Caco-2 (cell line): Measurements from ENCODE around the gene UST. TPM values are rescaled to one million over a fixed set of nuclear protein-coding genes. Genes with fewer than 3 reads are reported as not detected.

ENCODE experiments used
- BruUV-seq: library from RNA; stranded (reverse); fragments of 400-500 nt; replicated peaks from 2 replicates; lab custom pipeline; 2021; lab: Mats Ljungman, UMichigan
- CTCF ChIA-PET: fragments of 300-600 bp; sonication (Branson Sonifier 250); formaldehyde crosslinking; loops from one replicate; lab custom pipeline; 2022; ENCODE audit warnings: antibody characterized with exemption; lab: Charles Lee
- POLR2A ChIA-PET: fragments of 300-600 bp; sonication (Branson Sonifier 250); formaldehyde crosslinking; loops from one replicate; lab custom pipeline; 2022; ENCODE audit warnings: antibody characterized with exemption; lab: Charles Lee
- DNase-seq, 2 experiments: peaks; one replicate each; pipeline versions ENCODE4 v3.0.0 to v3.0.0-alpha.2; 2020 to 2022
- H3K27me3 ChIP-seq: replicated peaks from 2 replicates; pipeline ENCODE4 v1.6.0; 2011; ENCODE audit warnings: low read length; ENCODE audit not compliant: control insufficient read depth, insufficient read depth
- H3K36me3 ChIP-seq: 2 replicates; pipeline ENCODE4 v1.5.1; 2011; ENCODE audit warnings: low read length; ENCODE audit not compliant: control insufficient read depth, insufficient read depth
- H3K4me1 ChIP-seq: fragments of 250-450 bp; sonication (Bioruptor Pico); 2 replicates; pipeline ENCODE4 v1.5.1; 2020; ENCODE audit warnings: mild to moderate bottlenecking
- H3K4me3 ChIP-seq: 2 replicates; pipeline ENCODE4 v1.5.1; 2011; ENCODE audit warnings: low read depth, mild to moderate bottlenecking, control low read depth, low read length
- H3K9me3 ChIP-seq: fragments of 250-450 bp; sonication (Bioruptor Pico); 2 replicates; pipeline ENCODE4 v1.5.1; 2020; ENCODE audit warnings: mild to moderate bottlenecking, moderate library complexity
- H3K27ac Mint-ChIP-seq: one replicate; pipeline ENCODE4 v1.8.0; 2022; ENCODE audit warnings: mixed read lengths; ENCODE audit not compliant: unreplicated experiment
- H3K27me3 Mint-ChIP-seq: one replicate; pipeline ENCODE4 v1.8.0; 2022; ENCODE audit warnings: mixed read lengths; ENCODE audit not compliant: insufficient read depth, unreplicated experiment
- H3K36me3 Mint-ChIP-seq: one replicate; pipeline ENCODE4 v1.8.0; 2022; ENCODE audit warnings: mild to moderate bottlenecking, mixed read lengths; ENCODE audit not compliant: insufficient read depth, unreplicated experiment
- H3K4me1 Mint-ChIP-seq: one replicate; pipeline ENCODE4 v1.8.0; 2022; ENCODE audit warnings: low read depth, mixed read lengths; ENCODE audit not compliant: unreplicated experiment
- H3K4me3 Mint-ChIP-seq: one replicate; pipeline ENCODE4 v1.8.0; 2022; ENCODE audit warnings: mild to moderate bottlenecking, moderate library complexity, mixed read lengths; ENCODE audit not compliant: unreplicated experiment
- H3K9me3 Mint-ChIP-seq: one replicate; pipeline ENCODE4 v1.8.0; 2022; ENCODE audit warnings: mixed read lengths; ENCODE audit not compliant: unreplicated experiment
- intact Hi-C: fragments of 100-400 bp; cut with micrococcal nuclease; formaldehyde crosslinking; loops from one replicate; pipeline ENCODE4 v1.10.0; 2022; ENCODE audit not compliant: unreplicated experiment
- total RNA-seq: library from RNA; stranded (reverse); gene quantifications from 2 replicates; pipeline ENCODE4 v1.2.3, GENCODE V29; 2022
- TF ChIP-seq, protein P1 (sequence below), 2 experiments: fragments of 200-600 bp in 1 of 2; IDR thresholded peaks; 1 replicate in 1 of 2; 2 replicates in 1 of 2; pipeline versions ENCODE4 v1.5.1 to v1.8.0; 2011 to 2022; ENCODE audit warnings: antibody characterized with exemption in 1 of 2, control low read depth in 1 of 2, inconsistent platforms in 1 of 2, low read depth in 1 of 2, low read length in 1 of 2, mild to moderate bottlenecking in 1 of 2, moderate library complexity in 1 of 2; ENCODE audit not compliant: insufficient read depth in 1 of 2, severe bottlenecking in 1 of 2, unreplicated experiment in 1 of 2

The UST gene
- total RNA-seq, 1 experiment from 2014 or later: not detected

GRCh38 chr6:148935705-148936435 is 189.0 kb downstream of the UST start:
- no peaks in the 10 kb centered on the region for H3K36me3 ChIP-seq
- POLR2A ChIA-PET: no interaction called here
- Mint-ChIP-seq H3K4me3 (no peak overlapping the region), H3K27ac (no peak overlapping the region), H3K27me3 (peaks cover 23% of the 10 kb centered on the region), H3K36me3 (no peaks in the 10 kb centered on the region), H3K9me3 (no peaks in the 10 kb centered on the region), H3K4me1 (no peaks in the 10 kb centered on the region)
- DNase-seq: no peak
- no peaks in the 10 kb centered on the region for H3K27me3 ChIP-seq
- TF ChIP-seq, protein P1, sequence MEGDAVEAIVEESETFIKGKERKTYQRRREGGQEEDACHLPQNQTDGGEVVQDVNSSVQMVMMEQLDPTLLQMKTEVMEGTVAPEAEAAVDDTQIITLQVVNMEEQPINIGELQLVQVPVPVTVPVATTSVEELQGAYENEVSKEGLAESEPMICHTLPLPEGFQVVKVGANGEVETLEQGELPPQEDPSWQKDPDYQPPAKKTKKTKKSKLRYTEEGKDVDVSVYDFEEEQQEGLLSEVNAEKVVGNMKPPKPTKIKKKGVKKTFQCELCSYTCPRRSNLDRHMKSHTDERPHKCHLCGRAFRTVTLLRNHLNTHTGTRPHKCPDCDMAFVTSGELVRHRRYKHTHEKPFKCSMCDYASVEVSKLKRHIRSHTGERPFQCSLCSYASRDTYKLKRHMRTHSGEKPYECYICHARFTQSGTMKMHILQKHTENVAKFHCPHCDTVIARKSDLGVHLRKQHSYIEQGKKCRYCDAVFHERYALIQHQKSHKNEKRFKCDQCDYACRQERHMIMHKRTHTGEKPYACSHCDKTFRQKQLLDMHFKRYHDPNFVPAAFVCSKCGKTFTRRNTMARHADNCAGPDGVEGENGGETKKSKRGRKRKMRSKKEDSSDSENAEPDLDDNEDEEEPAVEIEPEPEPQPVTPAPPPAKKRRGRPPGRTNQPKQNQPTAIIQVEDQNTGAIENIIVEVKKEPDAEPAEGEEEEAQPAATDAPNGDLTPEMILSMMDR (IDR thresholded peaks at IDR 0.05; ENCODE audit: insufficient read depth in 1 of 2, low read depth in 1 of 2, low read length in 1 of 2, severe bottlenecking in 1 of 2, unreplicated experiment in 1 of 2): no peak
- no TSS peak for BruUV-seq
- no peaks in the 10 kb centered on the region for H3K9me3 ChIP-seq
- no peak overlapping the region for H3K4me3 ChIP-seq
- intact Hi-C loops: no loop called here
- CTCF ChIA-PET: no interaction called here
- no peaks in the 10 kb centered on the region for H3K4me1 ChIP-seq

DNA sequence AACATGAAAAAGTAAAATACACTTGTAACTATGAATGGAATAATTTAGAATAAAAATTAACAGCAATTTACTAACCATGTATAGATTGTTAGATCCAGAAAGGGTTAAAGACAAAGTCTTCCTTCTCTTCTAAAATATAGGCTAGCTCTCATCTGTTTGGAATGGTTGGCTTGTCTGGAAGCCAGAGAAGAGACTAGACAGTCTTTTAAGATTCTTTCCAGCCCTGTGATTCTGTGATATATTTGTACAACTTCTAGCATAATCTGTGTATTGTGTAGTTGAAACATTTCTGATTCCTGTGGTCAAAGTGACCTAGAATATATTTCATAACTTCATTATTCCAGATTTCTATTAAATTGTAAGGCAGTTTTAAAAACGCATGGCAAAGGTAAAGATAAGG is 196.6 kb downstream of the UST start:
- TF ChIP-seq, protein P1 (IDR thresholded peaks at IDR 0.05; ENCODE audit: insufficient read depth in 1 of 2, low read depth in 1 of 2, low read length in 1 of 2, severe bottlenecking in 1 of 2, unreplicated experiment in 1 of 2): no peak
- peaks cover 7% of the 10 kb centered on the region for H3K4me1 Mint-ChIP-seq
- Histone ChIP-seq H3K4me3 (no peak overlapping the region), H3K9me3 (no peaks in the 10 kb centered on the region), H3K27me3 (no peaks in the 10 kb centered on the region), H3K36me3 (no peaks in the 10 kb centered on the region), H3K4me1 (no peaks in the 10 kb centered on the region)
- intact Hi-C loops: no loop called here
- H3K27me3 Mint-ChIP-seq: peaks cover 16% of the 10 kb centered on the region
- H3K4me3 Mint-ChIP-seq: no peak overlapping the region
- no peaks in the 10 kb centered on the region for H3K36me3 Mint-ChIP-seq
- H3K9me3 Mint-ChIP-seq: no peaks in the 10 kb centered on the region
- POLR2A ChIA-PET: no interaction called here
- no peak overlapping the region for H3K27ac Mint-ChIP-seq
- DNase-seq: no peak
- BruUV-seq: no TSS peak
- CTCF ChIA-PET: no interaction called here

DNA sequence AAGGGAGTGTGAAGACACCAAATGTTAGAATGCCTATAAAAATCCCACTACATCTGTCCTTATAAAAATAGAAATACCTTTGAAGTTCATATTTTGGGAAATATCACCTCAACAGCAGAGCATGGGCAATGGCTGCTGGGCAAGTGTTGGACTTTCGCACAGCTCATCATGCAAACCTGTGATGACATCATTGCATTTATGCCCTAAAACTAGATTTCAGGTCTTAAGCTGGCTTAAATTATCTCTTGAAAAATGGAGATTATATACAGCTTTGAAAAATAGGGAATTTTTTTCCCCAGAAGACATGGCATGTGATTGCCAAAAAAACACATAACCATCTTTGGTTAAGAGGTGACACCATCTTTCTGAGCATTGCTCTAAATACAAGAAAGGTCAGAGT is 197.8 kb downstream of the UST start:
- Mint-ChIP-seq H3K4me3 (no peak overlapping the region), H3K9me3 (no peaks in the 10 kb centered on the region)

More for the DNA sequence above, 197.8 kb downstream of the UST start:
- no peaks in the 10 kb centered on the region for H3K27me3 ChIP-seq
- TF ChIP-seq, protein P1 (IDR thresholded peaks at IDR 0.05; ENCODE audit: insufficient read depth in 1 of 2, low read depth in 1 of 2, low read length in 1 of 2, severe bottlenecking in 1 of 2, unreplicated experiment in 1 of 2): no peak
- BruUV-seq: no TSS peak
- intact Hi-C loops: no loop called here
- H3K4me1 ChIP-seq: no peaks in the 10 kb centered on the region; the same call in 1 of the 2 replicates
- CTCF ChIA-PET: no interaction called here
- POLR2A ChIA-PET: no interaction called here
- Mint-ChIP-seq H3K27ac (no peak overlapping the region), H3K27me3 (peaks cover 8% of the 10 kb centered on the region), H3K36me3 (no peaks in the 10 kb centered on the region), H3K4me1 (peaks cover 7% of the 10 kb centered on the region)
- no peaks in the 10 kb centered on the region for H3K36me3 ChIP-seq
- no peaks in the 10 kb centered on the region for H3K9me3 ChIP-seq
- no peak overlapping the region for H3K4me3 ChIP-seq
- no peak for DNase-seq
